GM20000 (cell line): Measurements from ENCODE around the gene VPS13D.

Experiments used
- DNase-seq: peaks from one replicate; pipeline ENCODE4 v3.0.0; 2012; ENCODE audit warnings: low spot score
- CTCF ChIP-seq: IDR thresholded peaks from 2 replicates; pipeline ENCODE4 v1.5.1; 2012; ENCODE audit warnings: mild to moderate bottlenecking, control low read depth; ENCODE audit errors: extremely low read depth, missing control alignments

Gene VPS13D

GRCh38 chr1:12478612-12478985 lies 248.8 kb downstream of the VPS13D start:
- no peak for DNase-seq
- no peak for TF ChIP-seq CTCF

- no peak for TF ChIP-seq CTCF
- DNase-seq, result no peak
Observed at GRCh38 chr1:12479311-12479710, 249.5 kb downstream of the VPS13D start.

- DNase-seq, result no peak
- no peak for TF ChIP-seq CTCF
Observed at GRCh38 chr1:12480041-12480440, 250.2 kb downstream of the VPS13D start.

- no peak for TF ChIP-seq CTCF
Observed at GRCh38 chr1:12480748-12481362, 251.0 kb downstream of the VPS13D start.

GRCh38 chr1:12481928-12482327 lies 252.1 kb downstream of the VPS13D start:
- no peak for DNase-seq
- TF ChIP-seq CTCF, result no peak

More at GRCh38 chr1:12480748-12481362, 251.0 kb downstream of the VPS13D start:
- no peak for DNase-seq

- no peak for TF ChIP-seq CTCF
- DNase-seq, result no peak
Observed at GRCh38 chr1:12482988-12483387, 253.2 kb downstream of the VPS13D start.

GRCh38 chr1:12485231-12486058 lies 255.6 kb downstream of the VPS13D start:
- no peak for DNase-seq
- TF ChIP-seq CTCF, result no peak
